C4-2B (cell line): ENCODE measurements around the gene ZNF808.

Source experiments
- CTCF ChIP-seq: fragments of 450-650 bp; conservative IDR thresholded peaks from 2 replicates; pipeline ENCODE4 v1.5.1; 2017; ENCODE audit warnings: mild to moderate bottlenecking
- ZFX ChIP-seq: fragments of 450-650 bp; IDR thresholded peaks from 2 replicates; pipeline ENCODE4 v1.6.1; 2017

- no peak for TF ChIP-seq CTCF
- TF ChIP-seq ZFX, result no peak
Observed at GRCh38 chr19:52570000-52570861, 42.8 kb downstream of the ZNF808 start, which contains the start of gene ZNF701.
